HepG2 (cell line): ENCODE measurements around the gene C1QTNF6. TPM values are rescaled to one million over a fixed set of nuclear protein-coding genes. Genes with fewer than 3 reads are reported as not detected.
"Not testable (repeated sequence)": the region's sequence is repeated elsewhere in the genome, so short reads cannot be mapped to it uniquely, and the experiment has no call there.

ENCODE experiments used
- ATAC-seq: fragments of 200-7000 bp; cut with Tn5 transposase; 3 replicates; pipeline ENCODE4 v1.9.1; 2020; ENCODE audit warnings: mild to moderate bottlenecking, moderate library complexity
- BruUV-seq: library from RNA; stranded (reverse); fragments of 400-500 nt; replicated peaks from 2 replicates; lab custom pipeline; 2021; lab: Mats Ljungman, UMichigan
- CTCF ChIA-PET: fragments of 300-600 bp; formaldehyde crosslinking; extraction: SDS; loops from one replicate; lab custom pipeline; 2021; ENCODE audit warnings: low total read pairs, inconsistent platforms, low intra/inter-chr PET ratio; lab: Yijun Ruan, JAX
- POLR2A ChIA-PET: fragments of 350-600 bp; sonication (Branson Sonifier 250); formaldehyde crosslinking; loops from one replicate; lab custom pipeline; 2020; ENCODE audit warnings: antibody characterized with exemption, inconsistent platforms; lab: Yijun Ruan, JAX
- DNase-seq: peaks from one replicate; pipeline ENCODE4 v3.0.0-alpha.2; 2015; ENCODE audit warnings: low spot score
- FAIRE-seq: peaks from 3 replicates; lab custom pipeline; 2011; peaks lifted over from hg19 to GRCh38; lab: Jason Lieb, UNC
- H2AFZ ChIP-seq: one replicate; pipeline ENCODE4 v1.6.1; 2011; ENCODE audit warnings: low read length, inconsistent platforms
- H3K27ac ChIP-seq: fragments of 300-600 bp; 3 replicates; pipeline ENCODE4 v1.8.0; 2011; ENCODE audit warnings: mixed run types, mild to moderate bottlenecking, mixed read lengths, low read length, inconsistent platforms; ENCODE audit not compliant: insufficient read depth; ENCODE audit errors: extremely low read length
- H3K27me3 ChIP-seq, 2 experiments: fragments of 200-600 bp in 1 of 2; 2 replicates in 1 of 2; 3 replicates in 1 of 2; pipeline versions ENCODE4 v1.6.0 to v1.8.0; 2011; ENCODE audit warnings: low read length in 2 of 2, mild to moderate bottlenecking in 2 of 2, moderate library complexity in 2 of 2, inconsistent platforms in 1 of 2; ENCODE audit not compliant: insufficient read depth in 2 of 2, control insufficient read depth in 1 of 2
- H3K36me3 ChIP-seq, 2 experiments: fragments of 200-600 bp in 1 of 2; replicated peaks in 1 of 2; 2 replicates in 1 of 2; 3 replicates in 1 of 2; pipeline versions ENCODE4 v1.5.1 to v1.8.0; 2011; ENCODE audit warnings: low read length in 2 of 2, inconsistent platforms in 1 of 2; ENCODE audit not compliant: insufficient read depth in 2 of 2, control insufficient read depth in 1 of 2
- H3K4me1 ChIP-seq: 2 replicates; pipeline ENCODE4 v1.5.1; 2012; ENCODE audit warnings: low read length, inconsistent platforms; ENCODE audit not compliant: insufficient read depth
- H3K4me2 ChIP-seq: 2 replicates; pipeline ENCODE4 v1.6.0; 2011; ENCODE audit warnings: low read depth, low read length, inconsistent platforms
- H3K4me3 ChIP-seq, 3 experiments: fragments of 200-600 bp in 1 of 3; sonication (generic), shearing (Covaris generic) in 1 of 3; replicated peaks in 1 of 3; 2 replicates each; pipeline ENCODE4 v1.5.1; 2011 to 2016; ENCODE audit warnings: low read length in 3 of 3, inconsistent platforms in 2 of 3, low read depth in 2 of 3, mild to moderate bottlenecking in 2 of 3, control low read depth in 1 of 3, mixed read lengths in 1 of 3; ENCODE audit not compliant: insufficient read depth in 1 of 3
- H3K79me2 ChIP-seq: one replicate; pipeline ENCODE4 v1.6.1; 2011; ENCODE audit warnings: low read length, inconsistent platforms; ENCODE audit not compliant: insufficient read depth
- H3K9ac ChIP-seq: 2 replicates; pipeline ENCODE4 v1.6.0; 2011; ENCODE audit warnings: mild to moderate bottlenecking, low read depth, low read length, inconsistent platforms; ENCODE audit not compliant: insufficient read depth
- H3K9me3 ChIP-seq: 2 replicates; pipeline ENCODE4 v1.5.1; 2012; ENCODE audit warnings: mild to moderate bottlenecking, low read length
- H4K20me1 ChIP-seq: 2 replicates; pipeline ENCODE4 v1.6.0; 2011; ENCODE audit warnings: inconsistent platforms, mild to moderate bottlenecking, low read length, moderate library complexity; ENCODE audit not compliant: insufficient read depth
- WGBS: methylation state at CpG from one replicate; pipeline ENCODE4 v1.1.6; 2017; ENCODE audit warnings: low lambda C conversion rate; 5-methylcytosine and 5-hydroxymethylcytosine counted together
- in situ Hi-C: cut with HindIII; loops from 2 replicates; pipeline ENCODE4 v1.10.0; 2017; ENCODE audit warnings: low pct_unique_long_range_greater_than_20kb; ENCODE audit not compliant: extremely low pct_ligation_motif_present
- intact Hi-C: fragments of 100-400 bp; cut with micrococcal nuclease; formaldehyde crosslinking; loops from one replicate; pipeline ENCODE4 v1.10.0; 2022; ENCODE audit not compliant: unreplicated experiment
- polyA plus RNA-seq, 8 experiments: library from polyadenylated mRNA; depleted of rRNA in 3 of 8; stranded (reverse) in 7 of 8; unstranded in 1 of 8; fragments of >200 nt; fragmentation: Illumina TruSeq in 4 of 8; extraction: Trizol in 4 of 8; gene quantifications; 2 replicates each; pipeline versions ENCODE4 v1.2.1 to v1.2.3, GENCODE V29; 2011 to 2016; ENCODE audit warnings: low read depth in 4 of 8, missing spikeins in 1 of 8, mixed read lengths in 1 of 8; ENCODE audit not compliant: insufficient read depth in 1 of 8
- total RNA-seq, 5 experiments: library from RNA; depleted of rRNA; stranded (reverse); fragments of >200 nt; fragmentation: Illumina TruSeq; extraction: Trizol; gene quantifications; 2 replicates each; pipeline ENCODE4 v1.2.3, GENCODE V29; 2016; ENCODE audit warnings: low read depth in 1 of 5
- TF ChIP-seq, protein P1 (sequence below): sonication (generic); formaldehyde crosslinking; IDR thresholded peaks from 2 replicates; pipeline ENCODE4 v1.4.0; 2020; ENCODE audit warnings: missing genetic modification reagents

C1QTNF6 gene
- total and polyA plus RNA-seq, 2 of the 13 experiments (the other 11 are each of a cell fraction or from before 2014, with no cell fraction given): 2.7 to 6.9 TPM

DNA sequence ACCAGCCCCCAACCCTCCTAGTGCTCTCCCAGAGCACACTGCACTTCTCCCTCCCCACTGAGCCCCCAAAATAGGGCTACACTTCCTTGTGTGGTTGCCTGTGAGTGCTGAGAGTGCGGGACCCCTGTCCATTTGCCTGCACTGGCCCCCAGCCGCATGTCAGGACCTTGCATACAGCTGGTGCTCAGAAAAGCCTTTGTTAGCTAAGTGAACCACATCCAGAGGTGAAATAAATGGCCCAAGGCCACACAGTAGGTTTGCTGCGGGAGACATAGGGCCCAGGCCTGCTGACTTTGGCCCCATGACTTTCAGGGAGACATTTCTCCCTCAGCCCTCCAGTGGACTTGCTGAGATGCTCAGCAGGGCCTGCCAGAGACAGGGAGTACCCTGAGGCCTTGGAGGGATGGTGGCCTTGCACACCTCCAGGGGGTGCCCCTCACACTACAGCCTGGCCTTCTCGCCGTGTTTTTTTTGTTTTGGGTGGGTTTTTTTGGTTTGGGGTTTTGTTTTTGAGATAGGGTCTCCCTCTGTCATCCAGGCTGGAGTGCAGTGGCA lies 14.0 kb upstream of the C1QTNF6 start (continued):
- TF ChIP-seq, protein P1, sequence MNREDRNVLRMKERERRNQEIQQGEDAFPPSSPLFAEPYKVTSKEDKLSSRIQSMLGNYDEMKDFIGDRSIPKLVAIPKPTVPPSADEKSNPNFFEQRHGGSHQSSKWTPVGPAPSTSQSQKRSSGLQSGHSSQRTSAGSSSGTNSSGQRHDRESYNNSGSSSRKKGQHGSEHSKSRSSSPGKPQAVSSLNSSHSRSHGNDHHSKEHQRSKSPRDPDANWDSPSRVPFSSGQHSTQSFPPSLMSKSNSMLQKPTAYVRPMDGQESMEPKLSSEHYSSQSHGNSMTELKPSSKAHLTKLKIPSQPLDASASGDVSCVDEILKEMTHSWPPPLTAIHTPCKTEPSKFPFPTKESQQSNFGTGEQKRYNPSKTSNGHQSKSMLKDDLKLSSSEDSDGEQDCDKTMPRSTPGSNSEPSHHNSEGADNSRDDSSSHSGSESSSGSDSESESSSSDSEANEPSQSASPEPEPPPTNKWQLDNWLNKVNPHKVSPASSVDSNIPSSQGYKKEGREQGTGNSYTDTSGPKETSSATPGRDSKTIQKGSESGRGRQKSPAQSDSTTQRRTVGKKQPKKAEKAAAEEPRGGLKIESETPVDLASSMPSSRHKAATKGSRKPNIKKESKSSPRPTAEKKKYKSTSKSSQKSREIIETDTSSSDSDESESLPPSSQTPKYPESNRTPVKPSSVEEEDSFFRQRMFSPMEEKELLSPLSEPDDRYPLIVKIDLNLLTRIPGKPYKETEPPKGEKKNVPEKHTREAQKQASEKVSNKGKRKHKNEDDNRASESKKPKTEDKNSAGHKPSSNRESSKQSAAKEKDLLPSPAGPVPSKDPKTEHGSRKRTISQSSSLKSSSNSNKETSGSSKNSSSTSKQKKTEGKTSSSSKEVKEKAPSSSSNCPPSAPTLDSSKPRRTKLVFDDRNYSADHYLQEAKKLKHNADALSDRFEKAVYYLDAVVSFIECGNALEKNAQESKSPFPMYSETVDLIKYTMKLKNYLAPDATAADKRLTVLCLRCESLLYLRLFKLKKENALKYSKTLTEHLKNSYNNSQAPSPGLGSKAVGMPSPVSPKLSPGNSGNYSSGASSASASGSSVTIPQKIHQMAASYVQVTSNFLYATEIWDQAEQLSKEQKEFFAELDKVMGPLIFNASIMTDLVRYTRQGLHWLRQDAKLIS (CRISPR knock-in tag): no peak

DNA sequence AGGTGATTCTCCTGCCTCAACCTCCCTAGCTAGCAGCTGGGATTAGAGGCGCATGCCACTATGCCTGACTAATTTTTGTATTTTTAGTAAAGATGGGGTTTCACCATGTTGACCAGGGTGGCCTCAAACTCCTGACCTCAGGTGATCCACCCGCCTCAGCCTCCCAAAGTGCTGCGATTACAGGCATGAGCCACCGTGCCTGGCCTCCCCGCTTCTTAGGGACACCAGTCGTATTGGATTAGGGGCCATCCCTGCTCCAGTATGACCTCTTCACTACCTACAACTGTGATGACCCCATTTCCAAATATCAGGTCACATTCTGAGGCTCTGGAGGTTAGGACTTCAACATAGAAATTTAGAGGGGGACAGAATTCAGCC lies 13.4 kb upstream of the C1QTNF6 start:
- POLR2A ChIA-PET: interaction anchor here (2.5 kb wide), 1 partner anchor 23 kb away, joined by 14 read pairs; no protein-coding TSS in a partner anchor
- H3K9me3 ChIP-seq, FAIRE-seq, H2AFZ ChIP-seq, H3K4me3 ChIP-seq, H3K27ac ChIP-seq, H3K79me2 ChIP-seq, H3K4me2 ChIP-seq, DNase-seq, H3K27me3 ChIP-seq, H4K20me1 ChIP-seq, H3K36me3 ChIP-seq, in situ Hi-C loops, BruUV-seq, H3K9ac ChIP-seq, ATAC-seq: not testable (repeated sequence)
- H3K4me1 ChIP-seq: peaks cover 47% of the 10 kb centered on the region
- CTCF ChIA-PET: interaction anchor here (5.1 kb wide), 1 partner anchor 34 kb away, joined by 57 read pairs; no protein-coding TSS in a partner anchor
- WGBS: 68% methylated on average over 4 of the region's 6 CpGs
- intact Hi-C loops: loop anchor here (5.0 kb wide), 1 partner anchor 61 kb away; no protein-coding TSS in a partner anchor
